Right lobe of liver (tissue), 6 donors: ENCODE results near the gene LEKR1. TPM values are rescaled to one million over a fixed set of nuclear protein-coding genes. Genes with fewer than 3 reads are reported as not detected.

Experiments used
- ATAC-seq, 4 donors: fragments of 200-7000 bp; cut with Tn5 transposase; one replicate each; pipeline ENCODE4 v1.9.1; 2020; ENCODE audit warnings: mild to moderate bottlenecking in 4 of 4, moderate library complexity in 4 of 4
- DNase-seq, 3 donors: peaks; one replicate each; pipeline ENCODE4 v3.0.0-alpha.2; 2020
- H3K27ac ChIP-seq, 3 donors: fragments of 200-600 bp; one replicate each; pipeline ENCODE4 v1.8.0; 2022
- H3K27me3 ChIP-seq, 2 donors: fragments of 200-600 bp; one replicate each; pipeline ENCODE4 v1.8.0; 2022
- H3K36me3 ChIP-seq, 4 donors: fragments of 200-600 bp; sonication (generic) in 1 of 4; one replicate each; pipeline versions ENCODE4 v1.5.1 to v1.8.0; 2017 to 2022; ENCODE audit warnings: control low read depth in 1 of 4
- H3K4me1 ChIP-seq, 4 donors: fragments of 200-600 bp; sonication (generic) in 1 of 4; one replicate each; pipeline versions ENCODE4 v1.5.1 to v1.8.0; 2017 to 2022; ENCODE audit warnings: control low read depth in 1 of 4
- H3K4me3 ChIP-seq, 3 donors: fragments of 200-600 bp; one replicate each; pipeline ENCODE4 v1.8.0; 2022
- H3K9me3 ChIP-seq, 4 donors: fragments of 200-600 bp; sonication (generic) in 1 of 4; one replicate each; pipeline versions ENCODE4 v1.5.1 to v1.8.0; 2017 to 2022; ENCODE audit warnings: control low read depth in 1 of 4
- POLR2A ChIP-seq: fragments of 450-650 bp; IDR thresholded peaks from one replicate; pipeline ENCODE4 v1.6.1; 2017; ENCODE audit warnings: antibody characterized with exemption, mild to moderate bottlenecking
- WGBS: methylation state at CpG from one replicate; pipeline ENCODE4 v1.1.6; 2018; ENCODE audit warnings: low coverage, low lambda C conversion rate; ENCODE audit not compliant: insufficient coverage; ENCODE audit errors: missing lambda C conversion rate; 5-methylcytosine and 5-hydroxymethylcytosine counted together
- intact Hi-C, 2 donors: fragments of 100-400 bp; cut with DNase I; formaldehyde crosslinking; loops; one replicate each; pipeline versions ENCODE4 v1.11.2 to v1.14.1; 2022
- total RNA-seq, 6 experiments: library from RNA; depleted of rRNA in 2 of 6; stranded (reverse); fragments of >200 nt in 2 of 6; fragmentation: NEBNext Ultra II Directional in 3 of 6; extraction: Animal tissue kit (Norgen Biotek cat#: 25700) in 3 of 6; gene quantifications; one replicate each; pipeline versions ENCODE4 v1.1.0 to v1.2.4, GENCODE V29; 2016 to 2023
- TF ChIP-seq, protein P1 (sequence below), 4 donors: fragments of 200-600 bp in 3 of 4; fragments of 450-650 bp in 1 of 4; IDR thresholded peaks; one replicate each; pipeline versions ENCODE4 v1.5.1 to v1.8.0; 2016 to 2022; ENCODE audit warnings: antibody characterized with exemption in 4 of 4, mild to moderate bottlenecking in 2 of 4
- donor health status: DM: no; HTN: yes; CAD: no.
- donor health status: DM: no; HTN: no; CAD: no.
- donor health status: DM: no; HTN: no; CAD: no.
- donor health status: DM: no; HTN: yes; CAD: no.
- donor health status: DM: no; HTN: yes; CAD: no.

Gene LEKR1
- total RNA-seq, 6 experiments from 2014 or later: 0.49 to 1.4 (median 0.74) TPM; not detected in 2

DNA sequence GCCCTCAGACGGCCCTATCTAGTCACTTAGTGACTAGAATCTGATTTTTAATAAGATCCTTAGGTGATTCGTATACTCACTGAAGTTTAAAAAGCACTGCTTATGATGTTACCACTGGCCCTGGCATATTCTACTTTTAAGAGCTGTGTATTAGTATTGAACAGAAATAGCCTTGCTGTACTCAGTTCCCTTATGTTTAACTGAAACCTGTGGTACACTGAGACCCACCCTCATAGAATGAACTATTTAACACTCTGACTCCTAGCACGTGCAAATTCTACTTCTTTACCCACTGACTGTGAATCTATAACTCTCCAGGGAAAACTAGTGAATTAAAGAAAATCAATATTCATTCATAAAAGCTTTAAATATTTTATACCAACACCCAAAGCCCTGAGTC, 224.9 kb downstream of the LEKR1 start:
- TF ChIP-seq, protein P1, sequence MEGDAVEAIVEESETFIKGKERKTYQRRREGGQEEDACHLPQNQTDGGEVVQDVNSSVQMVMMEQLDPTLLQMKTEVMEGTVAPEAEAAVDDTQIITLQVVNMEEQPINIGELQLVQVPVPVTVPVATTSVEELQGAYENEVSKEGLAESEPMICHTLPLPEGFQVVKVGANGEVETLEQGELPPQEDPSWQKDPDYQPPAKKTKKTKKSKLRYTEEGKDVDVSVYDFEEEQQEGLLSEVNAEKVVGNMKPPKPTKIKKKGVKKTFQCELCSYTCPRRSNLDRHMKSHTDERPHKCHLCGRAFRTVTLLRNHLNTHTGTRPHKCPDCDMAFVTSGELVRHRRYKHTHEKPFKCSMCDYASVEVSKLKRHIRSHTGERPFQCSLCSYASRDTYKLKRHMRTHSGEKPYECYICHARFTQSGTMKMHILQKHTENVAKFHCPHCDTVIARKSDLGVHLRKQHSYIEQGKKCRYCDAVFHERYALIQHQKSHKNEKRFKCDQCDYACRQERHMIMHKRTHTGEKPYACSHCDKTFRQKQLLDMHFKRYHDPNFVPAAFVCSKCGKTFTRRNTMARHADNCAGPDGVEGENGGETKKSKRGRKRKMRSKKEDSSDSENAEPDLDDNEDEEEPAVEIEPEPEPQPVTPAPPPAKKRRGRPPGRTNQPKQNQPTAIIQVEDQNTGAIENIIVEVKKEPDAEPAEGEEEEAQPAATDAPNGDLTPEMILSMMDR (IDR thresholded peaks at IDR 0.05): no peak
- H3K4me3 ChIP-seq: no peak overlapping the region
- H3K27ac ChIP-seq: no peak overlapping the region
- ATAC-seq (no peak), DNase-seq (no peak)
- H3K4me1 ChIP-seq: no peaks in the 10 kb centered on the region
- intact Hi-C loops: no loop called here
- no peaks in the 10 kb centered on the region for H3K27me3 ChIP-seq
- WGBS: 67% methylated on average over 3 of the region's 3 CpGs
- no peaks in the 10 kb centered on the region for H3K9me3 ChIP-seq
- no peaks in the 10 kb centered on the region for H3K36me3 ChIP-seq

- H3K36me3 ChIP-seq: no peaks in the 10 kb centered on the region
- no peaks in the 10 kb centered on the region for H3K9me3 ChIP-seq
- no peak for ATAC-seq
- intact Hi-C loops: no loop called here
- no peak for DNase-seq
- no peak overlapping the region for H3K27ac ChIP-seq
- no peak for TF ChIP-seq POLR2A
- TF ChIP-seq, protein P1 (IDR thresholded peaks at IDR 0.05): no peak
- no peak overlapping the region for H3K4me3 ChIP-seq
- no peaks in the 10 kb centered on the region for H3K27me3 ChIP-seq
- H3K4me1 ChIP-seq: no peaks in the 10 kb centered on the region
Measured at GRCh38 chr3:157051591-157051990, 225.4 kb downstream of the LEKR1 start.

GRCh38 chr3:157056035-157056434, 229.9 kb downstream of the LEKR1 start:
- TF ChIP-seq, protein P1 (IDR thresholded peaks at IDR 0.05): no peak
- no peak for TF ChIP-seq POLR2A
- Histone ChIP-seq H3K27ac (no peak overlapping the region), H3K4me1 (no peaks in the 10 kb centered on the region), H3K9me3 (no peaks in the 10 kb centered on the region), H3K36me3 (no peaks in the 10 kb centered on the region), H3K4me3 (no peak overlapping the region), H3K27me3 (no peaks in the 10 kb centered on the region)
- ATAC-seq: no peak
- WGBS: 50% methylated on average over 1 of the region's 1 CpG
- intact Hi-C loops: no loop called here
- DNase-seq: no peak

DNA sequence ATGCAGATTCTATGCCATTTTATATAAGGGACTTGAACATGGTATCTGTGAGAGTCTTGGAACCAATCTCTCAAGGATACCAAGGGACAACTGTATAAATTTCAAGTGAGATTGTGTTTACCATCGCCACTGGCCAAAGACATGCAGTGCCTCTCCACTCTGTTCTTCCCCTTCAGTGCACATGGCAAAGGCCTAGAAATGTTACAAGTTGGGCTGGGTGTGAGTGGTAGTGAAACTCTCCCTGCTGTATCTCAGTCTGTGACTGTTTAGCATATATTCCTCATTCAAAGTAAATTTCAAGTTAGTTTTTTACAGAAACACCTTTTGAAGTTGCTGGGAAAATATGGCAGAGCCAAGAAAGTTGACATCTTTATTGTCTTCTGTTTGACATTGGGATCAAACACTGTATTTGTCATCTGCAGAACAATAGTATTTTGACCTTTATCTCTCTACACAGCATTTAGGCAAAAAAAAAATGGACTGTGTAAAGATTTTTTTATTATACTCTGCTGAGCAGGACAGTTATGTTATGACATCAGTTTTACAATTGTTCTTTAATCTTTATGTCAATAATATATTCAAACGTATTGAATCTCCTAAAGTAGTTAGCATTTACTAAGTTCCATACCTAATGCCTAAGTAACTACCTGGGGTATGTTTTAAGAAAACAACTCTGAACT, 232.4 kb downstream of the LEKR1 start:
- Histone ChIP-seq H3K9me3 (no peaks in the 10 kb centered on the region), H3K27ac (no peak overlapping the region), H3K27me3 (no peaks in the 10 kb centered on the region), H3K4me3 (no peak overlapping the region), H3K36me3 (no peaks in the 10 kb centered on the region), H3K4me1 (no peaks in the 10 kb centered on the region)
- DNase-seq: no peak
- no peak for ATAC-seq
- TF ChIP-seq, protein P1 (IDR thresholded peaks at IDR 0.05): no peak
- no peak for TF ChIP-seq POLR2A
- intact Hi-C loops: no loop called here
- WGBS: 47% methylated on average over 1 of the region's 2 CpGs

GRCh38 chr3:157059181-157059580, 233.0 kb downstream of the LEKR1 start:
- no peak for ATAC-seq
- WGBS: 100% methylated on average over 1 of the region's 1 CpG
- intact Hi-C loops: no loop called here
- no peak overlapping the region for H3K4me3 ChIP-seq
- H3K27ac ChIP-seq: no peak overlapping the region
- no peaks in the 10 kb centered on the region for H3K27me3 ChIP-seq
- no peaks in the 10 kb centered on the region for H3K36me3 ChIP-seq
- no peak for DNase-seq
- TF ChIP-seq, protein P1 (IDR thresholded peaks at IDR 0.05): no peak
- TF ChIP-seq POLR2A: no peak
- no peaks in the 10 kb centered on the region for H3K9me3 ChIP-seq
- no peaks in the 10 kb centered on the region for H3K4me1 ChIP-seq
